ENCODE measurements around the gene NTNG2.

NTNG2 gene

DNA sequence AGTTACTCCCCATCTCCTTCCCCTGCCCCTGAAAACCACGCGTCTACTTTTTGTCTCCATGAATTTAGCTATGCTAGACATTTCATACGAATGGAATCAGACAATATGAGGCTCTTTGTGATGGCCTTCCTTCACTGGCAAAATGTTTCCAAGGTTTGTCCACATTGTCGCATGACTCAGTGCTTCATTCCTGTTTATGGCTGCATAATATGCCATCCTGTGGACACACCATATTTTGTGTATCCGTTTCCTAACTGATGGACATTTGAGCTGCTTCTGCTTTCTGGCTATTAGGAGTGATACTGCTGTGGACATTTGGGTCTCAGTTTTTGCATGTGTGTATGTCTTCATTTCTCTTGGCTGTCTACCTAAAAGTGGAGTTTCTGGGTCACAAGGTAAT, 14.5 kb downstream of the NTNG2 start:
- no peak for ATAC-seq

DNA sequence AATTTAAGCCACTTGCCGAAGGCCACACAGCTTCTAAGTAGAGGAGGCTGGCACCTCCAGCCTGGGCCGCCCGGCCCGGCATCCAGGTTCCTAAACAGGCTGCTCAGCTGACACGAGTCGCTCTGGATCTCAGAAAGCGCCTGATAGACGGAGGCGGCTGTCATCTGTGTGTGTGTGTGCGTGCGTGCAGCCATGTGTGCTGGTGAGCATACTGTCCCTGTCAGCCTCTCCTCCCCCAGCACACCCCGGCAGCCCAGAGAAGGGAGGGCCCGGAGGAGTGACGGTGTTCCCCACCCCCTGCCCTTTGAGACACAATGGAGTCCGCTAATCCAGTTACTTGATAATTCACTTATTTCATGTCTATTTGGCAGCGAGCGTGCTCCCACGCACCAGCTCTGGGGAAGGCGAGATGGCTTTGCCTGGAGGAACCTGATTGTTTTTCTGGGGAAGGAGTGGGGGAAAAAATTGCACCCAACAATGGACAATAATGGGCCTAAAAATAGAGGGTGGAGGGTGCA, 20.0 kb downstream of the NTNG2 start:
- no peak for ATAC-seq

DNA sequence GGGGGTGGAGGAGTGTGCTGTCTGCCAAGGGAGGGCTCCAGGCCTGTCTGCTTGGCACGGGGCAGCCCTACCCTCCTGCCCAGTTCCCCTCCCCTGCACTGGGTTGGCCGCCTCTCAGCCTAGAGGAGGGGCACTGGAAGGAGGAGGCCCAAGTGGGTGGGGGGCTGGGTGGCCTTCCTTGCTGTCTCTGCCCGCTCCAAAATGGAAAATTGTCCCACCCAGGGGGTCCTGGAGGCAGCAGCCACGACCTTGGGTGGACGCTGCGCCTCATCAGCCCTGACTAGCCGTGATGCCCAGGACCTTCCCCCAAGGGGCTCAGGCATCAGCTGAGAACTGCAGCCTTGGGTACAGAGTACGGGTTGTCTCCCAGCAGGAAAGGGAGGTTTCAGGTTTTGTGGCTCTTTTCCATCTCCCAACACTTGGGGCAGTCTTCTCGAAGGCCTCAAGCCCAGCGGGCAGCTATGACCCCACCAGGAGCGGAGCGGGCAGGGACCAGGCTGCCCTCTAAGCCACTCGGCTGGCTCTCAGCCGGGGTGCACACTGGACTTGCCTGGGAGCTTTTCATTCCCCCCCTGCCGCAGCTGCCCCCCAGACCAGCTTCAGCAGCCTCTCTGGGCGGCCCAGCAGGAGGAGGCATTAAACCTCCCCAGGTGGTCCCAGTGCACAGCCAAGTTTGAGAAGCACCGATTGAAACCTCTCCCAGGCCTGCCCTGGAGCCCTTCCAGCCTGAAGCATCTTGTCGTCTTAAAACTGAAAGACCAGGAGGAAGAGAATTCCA, 20.6 kb downstream of the NTNG2 start:
- ATAC-seq = no peak

DNA sequence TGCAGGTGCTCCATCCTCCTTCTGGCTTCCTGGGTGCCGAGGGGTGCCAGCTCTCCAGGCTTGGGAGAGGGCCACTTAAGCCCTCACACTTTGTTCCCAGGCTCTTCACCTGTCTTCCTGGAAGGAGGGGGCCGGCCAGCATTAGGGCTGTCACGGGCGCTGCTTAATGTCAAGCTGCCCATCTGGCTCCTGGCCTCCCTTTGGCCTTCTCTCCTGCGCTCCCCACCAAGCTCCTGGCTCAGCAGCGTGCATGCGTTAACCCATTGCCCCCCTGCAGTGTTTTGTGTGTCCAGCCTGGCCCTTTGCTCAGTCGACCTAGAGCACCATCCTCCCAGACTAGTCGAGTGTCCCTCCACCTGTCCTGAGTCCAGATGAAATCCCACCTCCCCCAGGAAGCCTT, 21.3 kb downstream of the NTNG2 start:
- ATAC-seq = no peak

DNA sequence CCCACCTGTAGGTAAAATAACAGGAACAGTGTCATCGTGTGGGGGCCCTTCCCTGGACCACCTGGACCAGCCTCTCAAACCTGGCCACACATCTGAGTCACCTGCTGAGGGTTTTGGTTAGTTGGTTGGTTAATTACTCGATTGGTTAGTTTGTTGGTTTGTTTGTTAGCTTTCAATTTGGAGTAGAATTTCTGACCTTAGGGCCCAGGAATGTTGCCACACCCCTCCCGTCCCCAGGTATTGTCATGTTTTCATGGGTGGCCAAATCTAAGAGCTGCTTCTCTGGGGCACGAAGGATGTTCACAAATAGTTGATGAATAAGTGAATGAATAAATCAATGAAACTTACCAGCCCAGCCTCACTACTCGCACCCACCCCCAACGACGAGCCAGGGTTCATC, 21.9 kb downstream of the NTNG2 start:
- no peak for ATAC-seq

DNA sequence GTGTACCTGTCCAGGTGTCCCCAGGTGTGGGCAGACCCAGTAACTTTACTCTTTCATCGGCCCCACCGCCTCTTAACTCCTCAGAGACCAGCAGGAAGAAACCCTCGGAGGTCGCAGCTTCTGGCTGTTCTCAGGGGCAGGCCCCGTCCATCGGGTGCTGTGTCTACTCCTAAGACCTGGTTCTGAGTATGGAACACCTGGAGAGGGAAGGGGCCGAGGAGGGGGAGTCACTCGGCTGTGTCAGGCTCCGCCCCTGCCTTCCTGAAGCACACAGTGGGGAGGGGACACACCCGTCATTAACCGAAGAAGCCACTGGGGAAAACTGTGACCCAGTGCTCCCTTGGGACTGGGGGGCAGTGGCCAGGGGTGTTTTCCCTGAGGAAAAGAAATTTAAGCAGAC, 22.3 kb downstream of the NTNG2 start:
- no peak for ATAC-seq

DNA sequence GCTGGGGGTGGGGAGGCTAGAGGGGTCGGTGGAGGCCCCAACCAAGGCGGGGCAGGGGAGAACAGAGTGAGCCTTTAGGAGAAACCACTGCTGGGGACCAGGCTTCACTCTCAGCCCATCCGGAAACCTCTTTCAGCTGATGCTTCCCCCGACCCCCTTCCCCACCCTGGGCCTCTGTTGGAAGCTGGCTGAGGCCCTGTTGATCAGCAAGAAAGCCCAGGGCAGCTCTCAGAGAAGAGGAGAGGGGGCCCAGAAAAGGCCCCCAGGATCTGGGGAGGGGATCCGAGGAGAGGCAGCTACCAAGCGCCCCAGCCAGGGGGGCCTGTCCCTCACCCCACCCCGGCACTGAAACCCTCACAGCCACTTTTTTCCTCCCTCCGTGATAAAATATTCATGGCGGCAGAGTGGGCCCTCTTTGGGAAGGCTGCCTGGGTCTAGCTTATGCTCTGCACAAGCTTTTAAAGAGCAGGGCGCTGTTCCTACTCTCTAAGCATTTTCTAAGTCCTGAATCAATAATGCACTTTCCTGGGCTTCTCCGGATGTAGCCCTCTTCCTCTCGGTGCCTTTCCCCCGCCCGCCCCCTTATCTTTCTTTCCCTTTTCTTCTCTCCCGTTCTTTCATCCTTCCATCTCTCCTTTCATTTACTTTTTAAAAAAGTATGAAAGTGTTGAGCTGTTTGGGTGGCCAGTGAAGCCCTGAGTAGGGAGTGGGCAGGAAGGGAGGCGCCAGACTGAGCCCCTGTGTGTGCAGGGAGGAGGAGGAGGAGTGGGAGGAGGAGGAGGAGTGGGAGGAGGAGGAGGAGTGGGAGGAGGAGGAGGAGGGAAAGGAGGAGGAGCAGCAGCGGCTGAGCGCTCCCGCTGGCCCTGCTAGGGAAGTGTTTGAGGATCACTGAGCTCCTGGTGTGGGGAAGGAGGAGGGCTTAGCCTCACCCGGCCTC, 23.5 kb downstream of the NTNG2 start:
- ATAC-seq = no peak

DNA sequence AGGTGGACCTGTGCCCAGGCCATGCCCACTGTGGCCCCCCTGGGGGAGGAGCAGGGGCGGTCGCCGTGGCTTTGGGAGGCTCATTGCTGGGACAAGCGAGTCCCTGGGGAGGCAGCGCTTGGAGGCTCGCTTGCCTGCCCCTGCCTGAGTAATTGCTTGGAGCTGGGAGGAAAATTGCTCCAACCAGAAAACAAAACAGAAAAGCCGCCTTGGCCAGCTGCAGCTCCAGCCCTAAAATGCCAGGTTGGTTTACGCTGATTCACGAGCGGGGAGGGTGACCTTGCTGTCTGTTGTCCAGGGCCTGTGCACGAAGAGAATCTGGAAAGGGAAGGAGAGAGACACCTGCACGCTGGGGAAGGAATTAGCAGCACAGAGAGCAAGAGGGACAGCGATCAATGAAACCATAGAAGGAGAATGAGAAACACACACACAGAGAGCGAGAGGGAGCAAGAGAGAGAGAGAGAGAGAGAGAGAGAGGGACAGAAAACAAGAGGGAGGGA, 25.3 kb downstream of the NTNG2 start:
- ATAC-seq = no peak

DNA sequence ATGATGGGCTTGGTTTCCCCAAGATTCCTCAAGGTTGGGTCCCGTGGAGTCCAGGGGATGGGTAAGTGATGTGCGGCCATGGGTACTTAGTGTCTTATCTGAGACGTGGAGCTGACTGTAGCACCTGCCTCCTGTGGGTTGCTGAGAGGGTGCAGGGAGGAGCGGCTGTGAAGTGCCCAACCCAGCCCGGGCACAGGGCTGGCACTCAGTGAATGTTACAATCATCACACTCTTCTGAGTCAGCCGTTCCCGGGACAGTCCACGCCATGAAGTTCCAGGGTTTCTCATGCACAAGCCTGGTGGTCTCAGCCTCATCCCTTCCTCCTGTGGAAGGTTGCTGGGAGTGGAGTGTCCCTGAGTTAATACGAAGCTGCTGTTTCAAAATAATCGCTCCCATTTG, 29.1 kb downstream of the NTNG2 start:
- ATAC-seq = no peak

DNA sequence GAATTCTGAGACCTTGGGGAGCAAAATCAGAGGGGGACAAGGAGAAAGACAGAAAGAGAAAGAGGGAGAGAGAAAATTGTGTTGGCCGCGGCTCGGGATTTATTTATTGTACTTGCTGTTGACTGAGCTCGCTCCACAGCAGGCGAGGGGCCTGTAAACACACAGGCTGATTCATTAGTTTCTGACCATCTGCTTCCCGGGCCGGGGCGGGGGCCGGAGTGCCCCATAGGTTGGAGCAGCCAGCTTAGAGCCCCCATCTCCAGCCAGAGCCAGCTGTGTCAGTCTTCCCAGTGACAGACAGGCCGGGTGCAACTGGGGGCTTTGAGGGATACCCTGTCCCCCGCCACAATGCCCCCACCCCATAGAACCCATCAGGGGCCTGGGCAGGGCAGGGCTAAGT, 30.9 kb downstream of the NTNG2 start:
- ATAC-seq = no peak

DNA sequence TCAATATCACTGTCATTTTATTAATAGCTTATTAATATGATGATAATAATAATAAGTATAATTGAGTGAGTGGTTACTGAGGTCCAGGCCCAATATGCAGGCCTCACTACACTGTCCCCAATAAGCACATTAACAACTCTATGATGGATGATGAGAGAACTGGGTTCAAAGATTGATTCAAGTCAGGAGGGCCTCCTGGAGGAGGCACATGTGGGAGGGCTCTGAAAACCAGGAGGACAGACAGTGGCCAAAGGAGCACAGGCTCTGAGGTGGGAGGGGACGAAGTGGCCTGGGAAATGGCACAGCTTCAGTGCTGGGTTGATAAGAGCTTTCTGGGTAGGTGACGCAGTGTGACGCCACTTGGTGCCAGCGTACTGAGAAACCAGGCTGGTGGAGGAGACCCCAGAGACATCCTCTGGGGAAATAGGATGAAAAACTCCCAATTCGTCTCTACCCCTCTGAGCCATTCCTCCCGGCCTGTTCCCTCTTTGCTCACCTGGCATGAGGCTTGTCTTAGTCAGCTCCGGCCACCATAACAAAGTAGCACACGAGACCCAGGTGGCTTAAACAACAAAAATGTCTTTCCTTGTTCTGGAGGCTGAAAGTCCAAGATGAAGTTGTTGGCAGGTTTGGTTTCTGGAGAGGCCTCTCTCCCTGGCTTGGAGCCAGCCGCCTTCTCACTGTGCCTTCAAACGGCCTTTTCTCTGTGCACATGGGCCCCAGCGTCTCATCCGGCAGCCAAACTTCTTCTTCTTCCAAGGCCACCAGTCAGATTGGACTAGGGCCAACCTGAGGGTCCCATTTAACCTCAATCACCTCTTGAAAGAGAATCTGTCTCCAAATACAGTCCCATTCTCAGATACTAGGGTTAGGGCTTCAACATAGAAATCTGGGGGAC, 31.6 kb downstream of the NTNG2 start:
- ATAC-seq = no peak

DNA sequence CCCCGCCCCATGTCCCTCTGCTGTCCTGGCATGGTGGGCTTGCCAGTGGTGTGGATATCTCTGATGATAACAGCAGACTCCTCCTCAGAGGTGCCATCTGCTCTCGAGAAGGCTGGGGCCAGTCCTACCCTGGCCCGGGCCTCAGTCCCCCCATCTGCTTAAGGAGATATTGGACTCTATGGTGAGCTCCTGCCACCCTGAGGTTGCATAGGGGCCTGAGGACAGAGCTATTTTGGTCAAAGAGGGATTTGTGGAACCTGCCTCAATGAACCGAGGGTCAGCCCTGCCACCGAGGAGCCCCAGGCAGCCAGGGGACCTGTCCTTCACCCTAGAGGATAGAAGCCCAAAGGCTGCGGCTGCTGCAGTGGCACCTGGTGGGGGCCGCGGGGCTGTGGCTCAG, 32.6 kb downstream of the NTNG2 start:
- no peak for ATAC-seq

DNA sequence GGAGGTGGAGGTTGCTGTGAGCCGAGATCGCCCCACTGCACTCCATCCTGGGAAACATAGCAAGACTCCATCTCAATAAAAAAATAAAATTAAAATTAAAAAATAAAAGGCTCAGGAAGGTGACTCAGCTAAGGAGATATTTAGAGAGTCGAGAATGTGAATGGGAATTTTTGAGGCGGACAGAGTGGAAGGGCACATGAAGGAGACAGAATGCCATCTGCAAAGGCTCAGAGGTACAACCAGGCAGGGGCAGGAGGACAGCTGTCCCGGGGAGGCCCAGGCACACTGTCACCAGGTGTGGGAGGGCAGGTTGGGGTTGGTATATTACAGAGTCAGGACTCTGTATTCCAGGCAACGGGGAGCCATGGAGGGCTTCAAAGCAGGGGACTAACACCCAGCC, 35.5 kb downstream of the NTNG2 start:
- no peak for ATAC-seq

DNA sequence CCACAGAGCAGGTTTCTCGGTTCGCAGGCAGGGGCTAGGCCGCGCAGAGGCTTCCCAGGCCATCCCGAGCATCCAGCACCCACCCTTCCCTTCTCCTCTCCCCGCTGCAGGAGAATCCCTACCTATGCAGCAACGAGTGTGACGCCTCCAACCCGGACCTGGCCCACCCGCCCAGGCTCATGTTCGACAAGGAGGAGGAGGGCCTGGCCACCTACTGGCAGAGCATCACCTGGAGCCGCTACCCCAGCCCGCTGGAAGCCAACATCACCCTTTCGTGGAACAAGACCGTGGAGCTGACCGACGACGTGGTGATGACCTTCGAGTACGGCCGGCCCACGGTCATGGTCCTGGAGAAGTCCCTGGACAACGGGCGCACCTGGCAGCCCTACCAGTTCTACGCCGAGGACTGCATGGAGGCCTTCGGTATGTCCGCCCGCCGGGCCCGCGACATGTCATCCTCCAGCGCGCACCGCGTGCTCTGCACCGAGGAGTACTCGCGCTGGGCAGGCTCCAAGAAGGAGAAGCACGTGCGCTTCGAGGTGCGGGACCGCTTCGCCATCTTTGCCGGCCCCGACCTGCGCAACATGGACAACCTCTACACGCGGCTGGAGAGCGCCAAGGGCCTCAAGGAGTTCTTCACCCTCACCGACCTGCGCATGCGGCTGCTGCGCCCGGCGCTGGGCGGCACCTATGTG, 36.1 kb downstream of the NTNG2 start:
- no peak for ATAC-seq

DNA sequence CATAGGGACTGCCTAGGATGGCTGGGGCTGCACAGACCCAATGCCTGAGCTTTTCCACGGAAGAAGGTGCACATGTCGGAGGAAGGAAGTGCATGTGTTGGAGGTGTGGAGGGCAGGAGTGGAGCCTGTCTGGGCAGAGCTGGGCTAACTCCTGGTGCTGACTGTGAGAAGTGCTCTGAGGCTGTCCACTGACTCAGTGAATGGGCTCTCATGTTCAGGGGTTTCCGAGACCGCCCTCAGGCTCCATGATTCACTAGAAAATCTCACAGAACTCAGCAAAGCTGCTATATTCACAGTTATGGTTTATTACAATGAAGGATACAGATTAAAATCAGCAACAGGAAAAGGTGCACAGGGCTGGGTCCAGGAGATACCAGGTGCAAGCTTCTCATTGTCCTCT, 37.2 kb downstream of the NTNG2 start:
- no peak for ATAC-seq

DNA sequence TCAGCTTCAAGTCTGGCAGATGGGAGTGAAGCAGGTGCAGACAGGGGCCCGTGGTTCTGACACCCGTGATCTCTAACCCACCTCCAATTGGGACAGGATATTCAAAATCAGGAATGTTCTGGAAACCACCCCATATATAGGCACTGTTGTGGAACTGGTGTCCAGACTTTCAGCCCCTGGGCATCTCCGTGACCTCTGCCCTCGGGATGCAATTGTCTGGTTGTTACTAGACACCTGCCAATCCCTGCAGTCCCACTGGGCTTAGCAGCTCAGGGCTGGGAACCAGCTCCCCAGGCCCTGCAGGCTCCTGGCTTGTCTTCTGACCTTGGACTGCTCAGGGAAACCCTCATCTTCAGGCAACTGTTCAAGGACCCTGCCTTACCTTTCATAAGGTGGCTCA, 38.8 kb downstream of the NTNG2 start:
- no peak for ATAC-seq

DNA sequence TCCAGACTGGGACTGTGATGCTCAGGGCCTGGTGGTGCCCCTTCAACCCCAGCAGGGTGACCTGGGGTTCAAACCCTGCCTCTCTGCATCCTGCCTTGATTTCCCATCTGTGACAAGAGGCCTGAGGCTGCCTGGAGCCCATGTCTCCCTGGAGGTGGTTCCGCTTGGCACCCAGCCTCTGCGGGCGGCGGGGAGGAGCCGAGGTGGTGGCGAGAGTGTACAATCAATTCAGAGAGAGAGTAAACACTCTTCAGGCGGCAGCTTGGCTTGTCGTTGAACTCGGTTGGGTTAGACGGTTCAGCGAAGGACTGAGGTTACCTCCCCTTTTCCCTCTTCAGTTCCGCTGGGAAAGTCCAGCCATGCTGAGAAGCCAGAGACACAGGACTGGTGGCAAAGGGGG, 39.3 kb downstream of the NTNG2 start:
- no peak for ATAC-seq

DNA sequence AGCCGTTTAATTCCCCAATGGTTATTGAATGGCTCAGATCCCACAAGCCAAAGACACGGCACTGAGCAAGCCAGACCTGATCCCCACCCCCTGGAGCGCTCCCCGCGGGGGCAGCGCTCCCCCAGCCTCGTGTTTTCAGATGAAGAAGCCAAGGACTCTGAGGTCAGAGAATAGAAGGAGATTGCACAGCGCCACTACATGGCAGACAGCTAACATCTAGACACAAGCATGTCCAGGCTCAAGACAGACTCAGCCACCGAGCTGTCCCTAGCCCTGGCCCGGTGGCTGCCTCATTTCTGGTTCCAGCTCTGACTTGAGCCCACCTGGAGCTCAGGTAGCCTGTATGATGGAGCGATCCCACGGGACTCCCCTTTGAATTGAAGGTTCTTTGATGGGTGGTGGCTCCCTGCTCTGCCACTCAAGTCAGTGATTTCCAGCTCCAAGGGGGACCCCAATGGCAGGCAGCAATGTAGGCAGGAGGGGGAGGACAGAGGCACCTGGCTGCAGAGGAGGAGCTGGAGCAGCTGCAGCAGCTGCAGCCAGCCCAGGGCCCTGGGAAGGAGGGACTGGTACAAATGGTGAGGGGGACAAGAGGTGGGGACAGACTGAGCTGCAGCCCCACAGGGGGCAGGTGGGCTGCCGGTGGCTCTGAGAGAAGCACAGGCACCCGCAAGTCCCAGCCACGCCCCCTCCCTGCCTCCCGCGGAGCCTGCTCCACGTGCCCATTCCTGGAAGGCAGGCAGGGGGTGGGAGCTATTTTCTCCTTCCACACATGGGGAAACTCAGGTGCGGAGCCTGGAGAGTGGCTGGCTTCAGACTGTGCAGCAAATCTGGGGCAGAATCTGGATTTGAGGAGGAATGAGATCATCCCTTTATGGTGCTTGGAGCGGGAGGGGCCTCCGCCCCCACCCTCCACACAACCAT, 40.2 kb downstream of the NTNG2 start:
- ATAC-seq = no peak

DNA sequence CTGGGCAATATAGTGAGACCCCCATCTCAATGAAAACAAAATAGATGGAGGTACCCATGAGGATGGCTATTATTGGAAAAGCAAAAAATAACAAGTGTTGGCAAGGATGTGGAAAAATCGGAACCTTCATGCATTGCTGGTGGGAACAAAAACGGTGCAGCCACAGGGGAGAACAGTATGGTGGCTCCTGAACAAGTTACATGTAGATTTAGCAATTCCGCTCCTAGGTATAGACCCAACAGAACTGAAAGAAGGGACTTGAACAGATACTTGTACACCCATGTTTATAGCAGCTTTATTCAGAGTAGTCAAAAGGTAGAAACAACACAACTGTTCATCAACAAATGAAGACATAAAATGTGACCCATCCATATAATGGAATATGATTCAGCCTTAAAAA, 43.0 kb downstream of the NTNG2 start:
- no peak for ATAC-seq

DNA sequence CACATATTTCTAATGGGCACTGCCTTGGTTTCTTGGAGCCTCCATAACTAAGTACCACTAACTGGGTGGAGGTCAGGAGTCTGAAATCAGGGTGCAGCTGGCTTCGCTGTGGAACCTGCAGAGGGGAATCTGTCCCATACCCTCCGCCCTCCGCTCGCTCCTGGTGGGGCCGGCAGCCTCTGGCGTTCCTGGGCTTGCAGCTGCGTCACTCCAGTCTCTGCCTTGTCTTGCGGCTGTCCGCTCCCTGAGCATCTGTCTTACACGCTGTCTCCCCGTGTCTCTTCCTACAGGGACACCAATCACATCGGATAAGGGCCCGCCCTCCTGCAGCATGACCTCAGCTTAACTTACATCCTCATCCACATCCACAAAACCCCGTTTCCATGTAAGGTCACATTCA, 45.4 kb downstream of the NTNG2 start:
- no peak for ATAC-seq
